Testis (tissue), 2 donors: ENCODE measurements around the gene DNM3.

Experiments used
- POLR2A ChIP-seq: fragments of 450-650 bp; IDR thresholded peaks from one replicate; pipeline ENCODE4 v1.6.1; 2017; ENCODE audit warnings: antibody characterized with exemption, mild to moderate bottlenecking, moderate library complexity
- TF ChIP-seq, protein P1 (sequence below), 3 experiments: fragments of 450-650 bp in 2 of 3; fragments of 200-600 bp in 1 of 3; sonication (generic) in 1 of 3; IDR thresholded peaks; one replicate each; pipeline ENCODE4 v1.5.1; 2016 to 2019; ENCODE audit warnings: antibody characterized with exemption in 3 of 3, mild to moderate bottlenecking in 2 of 3, moderate library complexity in 1 of 3

GRCh38 chr1:171997936-171998335 is 156.6 kb downstream of the DNM3 start:
- TF ChIP-seq, protein P1, sequence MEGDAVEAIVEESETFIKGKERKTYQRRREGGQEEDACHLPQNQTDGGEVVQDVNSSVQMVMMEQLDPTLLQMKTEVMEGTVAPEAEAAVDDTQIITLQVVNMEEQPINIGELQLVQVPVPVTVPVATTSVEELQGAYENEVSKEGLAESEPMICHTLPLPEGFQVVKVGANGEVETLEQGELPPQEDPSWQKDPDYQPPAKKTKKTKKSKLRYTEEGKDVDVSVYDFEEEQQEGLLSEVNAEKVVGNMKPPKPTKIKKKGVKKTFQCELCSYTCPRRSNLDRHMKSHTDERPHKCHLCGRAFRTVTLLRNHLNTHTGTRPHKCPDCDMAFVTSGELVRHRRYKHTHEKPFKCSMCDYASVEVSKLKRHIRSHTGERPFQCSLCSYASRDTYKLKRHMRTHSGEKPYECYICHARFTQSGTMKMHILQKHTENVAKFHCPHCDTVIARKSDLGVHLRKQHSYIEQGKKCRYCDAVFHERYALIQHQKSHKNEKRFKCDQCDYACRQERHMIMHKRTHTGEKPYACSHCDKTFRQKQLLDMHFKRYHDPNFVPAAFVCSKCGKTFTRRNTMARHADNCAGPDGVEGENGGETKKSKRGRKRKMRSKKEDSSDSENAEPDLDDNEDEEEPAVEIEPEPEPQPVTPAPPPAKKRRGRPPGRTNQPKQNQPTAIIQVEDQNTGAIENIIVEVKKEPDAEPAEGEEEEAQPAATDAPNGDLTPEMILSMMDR (IDR thresholded peaks at IDR 0.05): no peak
- TF ChIP-seq POLR2A: no peak
